GM18873 (cell line): ENCODE results near the gene ADCY6.

ENCODE experiments used
- ATAC-seq: cut with Tn5 transposase; IDR thresholded peaks from one replicate; pipeline ENCODE4 v1.9.1; 2021; ENCODE audit warnings: mild to moderate bottlenecking, moderate library complexity, moderate number of reproducible peaks; ENCODE audit not compliant: unreplicated experiment, low FRiP score

ADCY6 gene

GRCh38 chr12:48816143-48816854 is 27.4 kb upstream of the ADCY6 start:
- no peak for ATAC-seq

- no peak for ATAC-seq
These were observed 26.5 kb upstream of the ADCY6 start for GRCh38 chr12:48815126-48816110.

GRCh38 chr12:48814262-48815125 is 25.6 kb upstream of the ADCY6 start:
- no peak for ATAC-seq

GRCh38 chr12:48813465-48814261 is 24.8 kb upstream of the ADCY6 start:
- no peak for ATAC-seq

GRCh38 chr12:48812389-48812788 is 23.5 kb upstream of the ADCY6 start:
- ATAC-seq, result no peak

- ATAC-seq, result no peak
These were observed 22.7 kb upstream of the ADCY6 start for GRCh38 chr12:48811437-48812090.

GRCh38 chr12:48810903-48811431 is 22.1 kb upstream of the ADCY6 start:
- ATAC-seq, result no peak

GRCh38 chr12:48807981-48808380 is 19.1 kb upstream of the ADCY6 start:
- ATAC-seq, result no peak

- no peak for ATAC-seq
These were observed 14.8 kb upstream of the ADCY6 start for GRCh38 chr12:48803675-48804074.

GRCh38 chr12:48800971-48801370 is 12.1 kb upstream of the ADCY6 start:
- ATAC-seq, result no peak

GRCh38 chr12:48800457-48800856 is 11.6 kb upstream of the ADCY6 start:
- ATAC-seq, result no peak

GRCh38 chr12:48796976-48797375 is 8.1 kb upstream of the ADCY6 start:
- no peak for ATAC-seq

- no peak for ATAC-seq
These were observed 6.9 kb upstream of the ADCY6 start for GRCh38 chr12:48795550-48796455.

- no peak for ATAC-seq
These were observed 6.0 kb upstream of the ADCY6 start for GRCh38 chr12:48794870-48795269.

GRCh38 chr12:48793696-48794095 is 4.8 kb upstream of the ADCY6 start:
- no peak for ATAC-seq

- no peak for ATAC-seq
These were observed 1.0 kb upstream of the ADCY6 start for GRCh38 chr12:48789858-48790326.

GRCh38 chr12:48788524-48788853 is 400 bp downstream of the ADCY6 start:
- ATAC-seq, result no peak
